ENCODE measurements around the gene SPHK2.
"Not testable (repeated sequence)": the region's sequence is repeated elsewhere in the genome, so short reads cannot be mapped to it uniquely, and the experiment has no call there.

Gene SPHK2

GRCh38 chr19:48660852-48661710, 41.8 kb downstream of the SPHK2 start:
- peak; percentile 95 for DNase-seq (ENCODE audit: low spot score)

- DNase-seq (ENCODE audit: low spot score): no peak
These were observed 42.4 kb downstream of the SPHK2 start for GRCh38 chr19:48661711-48662090.

- DNase-seq (ENCODE audit: low spot score): no peak
These were observed 44.4 kb downstream of the SPHK2 start for GRCh38 chr19:48663667-48664066.

GRCh38 chr19:48664476-48664875, 45.2 kb downstream of the SPHK2 start:
- no peak for DNase-seq (ENCODE audit: low spot score)

DNA sequence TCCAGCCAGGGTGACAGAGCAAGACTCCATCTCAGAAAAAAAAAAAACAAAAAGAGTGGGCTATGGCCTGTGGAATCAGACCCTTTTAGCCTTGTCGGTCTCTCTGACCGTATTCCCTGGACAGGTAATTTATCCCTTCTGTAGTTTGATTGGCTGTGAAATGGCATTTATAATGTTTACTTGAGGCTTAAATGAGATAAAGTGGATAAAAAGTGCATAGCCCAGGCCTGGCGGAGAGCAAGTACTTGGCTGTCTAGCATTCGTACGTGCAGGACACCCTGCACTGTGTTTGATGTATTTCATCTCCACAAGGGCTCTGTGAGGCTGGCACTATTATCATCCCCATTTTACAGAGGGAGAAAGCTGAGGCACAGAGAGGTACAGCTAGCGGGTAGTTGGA, 46.5 kb downstream of the SPHK2 start:
- no peak for DNase-seq (ENCODE audit: low spot score)

GRCh38 chr19:48668332-48668731, 49.0 kb downstream of the SPHK2 start:
- DNase-seq (ENCODE audit: low spot score): no peak

DNA sequence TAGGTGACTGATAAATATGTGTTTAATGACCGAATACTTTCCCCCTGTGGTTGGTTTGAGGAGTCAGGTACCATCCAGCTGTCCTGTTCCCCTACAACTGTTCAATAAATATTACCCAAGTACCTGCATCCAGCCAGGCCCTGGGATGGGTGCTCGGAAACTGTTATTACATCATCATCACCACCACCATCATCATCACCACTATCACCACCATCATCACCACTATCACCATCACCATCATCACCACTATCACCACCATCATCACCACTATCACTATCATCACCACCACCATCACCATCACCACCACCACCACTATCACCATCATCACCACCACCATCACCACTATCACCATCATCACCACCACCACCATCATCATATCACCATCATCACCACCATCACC, 49.5 kb downstream of the SPHK2 start:
- DNase-seq (ENCODE audit: low spot score): no peak

- DNase-seq (ENCODE audit: low spot score): no peak
These were observed 50.8 kb downstream of the SPHK2 start for GRCh38 chr19:48669903-48670668.

- DNase-seq (ENCODE audit: low spot score): no peak
These were observed 51.6 kb downstream of the SPHK2 start for GRCh38 chr19:48670699-48671445.

- DNase-seq (ENCODE audit: low spot score): no peak
These were observed 52.2 kb downstream of the SPHK2 start for GRCh38 chr19:48671446-48671995.

GRCh38 chr19:48672994-48673393, 53.7 kb downstream of the SPHK2 start, which contains the start of gene NTN5:
TSS of gene NTN5 (minus strand) at chr19:48673017. CDS start at chr19:48670986, 2,031 bp downstream.
- DNase-seq (ENCODE audit: low spot score): no peak

DNA sequence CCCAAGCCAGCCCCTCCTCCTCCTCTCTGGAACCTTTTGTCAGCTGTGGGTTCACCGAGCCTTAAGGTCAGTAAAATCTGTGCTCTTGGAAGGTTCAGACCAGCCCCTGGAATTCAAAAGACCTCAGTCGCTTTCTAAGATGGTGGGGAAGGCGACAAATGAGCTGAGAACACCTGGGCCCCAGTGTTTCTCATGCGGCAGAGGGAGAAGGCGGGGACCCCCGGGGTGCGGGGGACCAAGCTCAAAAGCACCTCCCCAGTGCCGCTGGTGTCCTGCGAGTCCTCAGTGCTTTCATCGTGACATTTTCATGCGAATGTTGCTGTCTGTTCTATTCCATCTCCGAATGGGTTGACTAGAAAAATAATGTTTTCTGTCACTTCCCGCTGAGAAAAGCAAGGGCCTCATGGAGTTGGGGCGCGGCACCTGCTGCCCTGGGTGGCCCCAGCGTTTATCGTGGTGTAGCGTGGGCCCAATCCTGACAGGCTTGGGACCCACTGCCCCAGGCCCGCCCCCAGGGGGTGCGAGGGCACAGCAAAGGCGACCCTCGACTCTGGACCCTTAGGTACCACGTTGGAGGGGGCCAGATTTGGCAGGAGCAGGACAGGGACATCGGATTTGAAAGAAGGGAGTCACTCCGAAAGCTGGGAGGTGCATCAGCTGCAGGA, 54.3 kb downstream of the SPHK2 start:
- DNase-seq (ENCODE audit: low spot score): no peak

DNA sequence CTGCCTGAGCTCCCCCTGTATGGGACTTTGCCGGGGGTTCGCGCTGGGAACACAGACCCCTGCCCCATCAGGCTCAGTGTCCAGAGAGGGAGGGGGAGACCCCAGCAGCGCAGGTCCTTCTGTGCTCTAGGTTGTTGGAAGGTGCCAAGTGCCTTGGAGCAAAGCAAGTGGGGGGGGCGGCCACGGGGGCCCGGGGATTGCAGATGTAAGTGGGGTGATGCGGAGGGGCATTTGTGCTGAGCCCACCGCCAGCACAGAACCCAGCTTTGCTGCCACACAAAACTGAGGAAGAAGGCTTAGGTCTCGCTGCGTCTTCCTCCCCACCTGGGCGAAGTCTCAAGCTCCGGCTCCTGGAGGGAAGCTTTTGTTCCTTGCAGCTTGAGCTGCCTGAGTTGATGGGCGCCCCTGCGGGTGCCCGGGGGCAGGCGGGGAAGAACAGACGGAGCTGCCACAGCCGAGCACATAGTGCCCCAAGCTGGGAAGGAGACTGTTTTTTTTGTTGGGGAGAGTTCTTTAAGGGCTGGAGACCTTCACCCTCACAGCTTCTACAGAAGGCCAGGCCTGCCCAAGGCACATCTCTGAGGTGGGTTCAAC, 55.0 kb downstream of the SPHK2 start:
- no peak for DNase-seq (ENCODE audit: low spot score)

- peak; percentile 89 for DNase-seq (ENCODE audit: low spot score)
These were observed 55.9 kb downstream of the SPHK2 start for GRCh38 chr19:48674921-48675824.

GRCh38 chr19:48676487-48676886, 57.2 kb downstream of the SPHK2 start:
- no peak for DNase-seq (ENCODE audit: low spot score)

GRCh38 chr19:48676887-48677286, 57.6 kb downstream of the SPHK2 start:
- DNase-seq (ENCODE audit: low spot score): no peak

DNA sequence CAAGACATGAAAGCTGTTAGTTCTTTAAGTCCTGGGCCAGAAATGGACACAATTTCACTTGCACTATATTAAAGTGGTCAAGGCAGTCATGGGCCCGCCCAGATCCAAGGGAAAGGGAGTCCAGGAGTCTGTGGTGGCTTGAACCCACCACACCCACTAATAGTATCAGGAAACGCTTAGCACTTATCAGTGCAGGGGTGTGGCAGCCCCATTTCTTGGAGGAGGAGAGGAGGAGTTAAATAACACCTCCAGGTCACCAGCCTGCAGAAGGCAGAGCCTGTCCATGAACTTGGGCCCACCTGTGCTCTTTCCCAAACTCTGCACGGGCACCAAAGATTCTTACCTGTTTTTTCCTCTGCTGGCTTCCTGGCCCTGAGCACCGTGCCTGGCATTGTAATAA, 58.9 kb downstream of the SPHK2 start:
- DNase-seq (ENCODE audit: low spot score): no peak

DNA sequence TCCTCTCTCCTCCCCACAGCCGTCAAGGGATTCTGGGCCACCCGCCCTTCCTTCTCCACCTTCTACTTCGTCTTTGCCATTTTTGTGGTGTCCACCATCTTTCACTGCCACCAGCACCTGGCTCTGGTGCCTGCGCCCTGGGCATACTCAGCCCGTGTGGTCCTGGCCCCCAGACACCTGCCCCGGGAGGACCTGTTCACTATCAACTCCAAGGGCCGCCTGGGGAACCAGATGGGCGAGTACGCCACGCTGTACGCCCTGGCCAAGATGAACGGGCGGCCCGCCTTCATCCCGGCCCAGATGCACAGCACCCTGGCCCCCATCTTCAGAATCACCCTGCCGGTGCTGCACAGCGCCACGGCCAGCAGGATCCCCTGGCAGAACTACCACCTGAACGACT, 60.7 kb downstream of the SPHK2 start:
- not testable (repeated sequence) for DNase-seq (ENCODE audit: low spot score)

All from pons (tissue), 1 donor.